Stimulated activated CD8-positive, alpha-beta memory T cell treated with anti-CD3 and anti-CD28 coated beads, Interleukin-4, amount 100 ng/mL, for 48 hours (primary cell): ENCODE results near the gene PSAT1.

Experiments used
- DNase-seq: peaks from one replicate; pipeline ENCODE4 v3.0.0-alpha.2; 2020

PSAT1 gene

DNA sequence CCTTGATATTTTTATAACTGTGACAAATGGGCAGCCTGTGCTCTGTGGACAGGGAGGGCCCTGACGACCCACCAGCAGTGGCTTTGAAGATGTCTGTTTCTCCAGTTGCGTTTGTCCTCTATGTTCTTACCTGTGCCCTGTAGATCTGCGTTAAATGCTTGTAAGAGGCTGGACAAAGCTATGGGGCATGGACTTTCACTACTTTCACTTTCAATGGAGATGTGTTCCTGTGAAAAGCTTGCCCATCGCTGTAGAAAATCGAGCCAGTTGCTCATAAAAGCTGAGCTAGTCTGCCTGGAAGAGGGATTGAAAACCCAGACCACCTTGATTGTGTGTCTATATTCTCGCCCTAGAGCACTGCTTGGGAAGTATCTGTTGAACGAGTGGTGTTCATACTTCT, 74.1 kb downstream of the PSAT1 start:
- no peak for DNase-seq

DNA sequence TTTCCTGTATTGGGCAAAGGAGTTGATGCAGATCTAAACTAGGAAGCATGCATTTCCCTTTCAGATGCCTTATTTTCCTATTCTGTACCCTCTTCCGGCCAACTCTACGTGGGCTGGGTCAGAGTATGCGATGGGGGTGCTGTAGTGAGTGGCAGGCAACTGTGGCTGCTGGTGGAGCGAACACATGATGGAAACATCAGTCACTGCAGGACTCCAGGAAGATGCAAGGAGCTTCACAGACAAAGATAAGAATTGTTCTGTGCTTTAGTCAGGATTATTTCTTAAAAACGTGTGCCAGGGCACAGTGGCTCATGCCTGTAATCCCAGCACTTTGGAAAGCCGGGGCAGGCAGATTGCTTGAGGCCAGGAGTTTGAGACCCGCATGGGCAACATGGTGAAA, 75.1 kb downstream of the PSAT1 start:
- no peak for DNase-seq
